HCT116 (cell line): ENCODE results near the gene GPATCH8. TPM values are rescaled to one million over a fixed set of nuclear protein-coding genes. Genes with fewer than 3 reads are reported as not detected.

Source experiments
- ATAC-seq: fragments of 200-7000 bp; cut with Tn5 transposase; 2 replicates; pipeline ENCODE4 v1.9.1; 2020; ENCODE audit warnings: mild to moderate bottlenecking, moderate library complexity
- BruUV-seq: library from RNA; stranded (reverse); fragments of 400-500 nt; replicated peaks from 2 replicates; lab custom pipeline; 2021; lab: Mats Ljungman, UMichigan
- CTCF ChIA-PET: fragments of 300-600 bp; sonication (Branson Sonifier 250); formaldehyde crosslinking; loops from one replicate; lab custom pipeline; 2021; ENCODE audit warnings: antibody characterized with exemption; lab: Charles Lee
- POLR2A ChIA-PET: fragments of 300-600, 350-600 bp; sonication (Branson Sonifier 250); formaldehyde crosslinking; loops from one replicate; lab custom pipeline; 2021; ENCODE audit warnings: antibody characterized with exemption; lab: Charles Lee
- RAD21 ChIA-PET, 2 experiments: fragments of 300-600 bp; sonication (Branson Sonifier 250); formaldehyde crosslinking; loops; one replicate each; lab custom pipeline; 2023; ENCODE audit warnings: low total read pairs in 2 of 2; ENCODE audit not compliant: uncharacterized antibody in 2 of 2, unreplicated experiment in 2 of 2, low non-redundant PET in 1 of 2; lab: Charles Lee
- DNase-seq: peaks from one replicate; pipeline ENCODE4 v3.0.0-alpha.2; 2010; ENCODE audit warnings: low read depth, low spot score
- H2AFZ ChIP-seq: fragments of 200-600 bp; shearing (Covaris generic), sonication (generic); 2 replicates; pipeline ENCODE4 v1.6.1; 2017; ENCODE audit warnings: low read depth, mixed run types, mixed read lengths, antibody characterized with exemption, low read length; ENCODE audit not compliant: poor library complexity, severe bottlenecking
- H3K27ac ChIP-seq: 2 replicates; pipeline ENCODE4 v1.5.1; 2012; ENCODE audit warnings: low read depth, low read length
- H3K27me3 ChIP-seq: fragments of 200-600 bp; sonication (generic); 2 replicates; pipeline ENCODE4 v1.6.1; 2016; ENCODE audit warnings: mixed run types, low read length, mixed read lengths; ENCODE audit not compliant: insufficient read depth
- H3K36me3 ChIP-seq, 2 experiments: fragments of 200-500 bp in 1 of 2; fragments of 200-600 bp in 1 of 2; sonication (Bioruptor generic) in 1 of 2; sonication (generic) in 1 of 2; 2 replicates each; pipeline versions ENCODE4 v1.5.1 to v1.6.1; 2014 to 2016; ENCODE audit warnings: low read length in 2 of 2, inconsistent platforms in 1 of 2, mixed read lengths in 1 of 2, mixed run types in 1 of 2; ENCODE audit not compliant: insufficient read depth in 2 of 2, control insufficient read depth in 1 of 2
- H3K4me1 ChIP-seq, 2 experiments: fragments of 200-600 bp in 1 of 2; sonication (generic) in 1 of 2; 2 replicates each; pipeline versions ENCODE4 v1.5.1 to v1.6.1; 2012 to 2017; ENCODE audit warnings: low read length in 2 of 2, inconsistent platforms in 1 of 2, mild to moderate bottlenecking in 1 of 2, mixed read lengths in 1 of 2, mixed run types in 1 of 2, moderate library complexity in 1 of 2; ENCODE audit not compliant: insufficient read depth in 2 of 2, control insufficient read depth in 1 of 2
- H3K4me2 ChIP-seq: fragments of 200-600 bp; sonication (generic); 2 replicates; pipeline ENCODE4 v1.6.1; 2017; ENCODE audit warnings: mixed run types, low read length, mixed read lengths
- H3K4me3 ChIP-seq, 2 experiments: fragments of 200-600 bp in 1 of 2; sonication (generic) in 1 of 2; replicated peaks in 1 of 2; 2 replicates each; pipeline ENCODE4 v1.5.1; 2011 to 2016; ENCODE audit warnings: low read length in 2 of 2, control low read depth in 1 of 2, low read depth in 1 of 2, mild to moderate bottlenecking in 1 of 2, mixed read lengths in 1 of 2, mixed run types in 1 of 2
- H3K79me2 ChIP-seq: fragments of 200-600 bp; sonication (generic); 2 replicates; pipeline ENCODE4 v1.6.1; 2017; ENCODE audit warnings: mild to moderate bottlenecking, mixed run types, low read length, moderate library complexity, mixed read lengths; ENCODE audit not compliant: insufficient read depth
- H3K9ac ChIP-seq: fragments of 200-600 bp; sonication (generic); 2 replicates; pipeline ENCODE4 v1.6.1; 2016; ENCODE audit warnings: low read length, mixed read lengths
- H3K9me2 ChIP-seq: fragments of 200-600 bp; sonication (generic), shearing (Covaris generic); 2 replicates; pipeline ENCODE4 v1.6.1; 2017; ENCODE audit warnings: mixed run types, mild to moderate bottlenecking, moderate library complexity; ENCODE audit not compliant: insufficient read depth
- H3K9me3 ChIP-seq, 2 experiments: fragments of 200-500 bp in 1 of 2; fragments of 200-600 bp in 1 of 2; sonication (Bioruptor generic) in 1 of 2; sonication (generic) in 1 of 2; 2 replicates each; pipeline ENCODE4 v1.6.1; 2014 to 2017; ENCODE audit warnings: low read length in 2 of 2, mixed read lengths in 2 of 2, inconsistent platforms in 1 of 2, low read depth in 1 of 2, mild to moderate bottlenecking in 1 of 2, mixed run types in 1 of 2, moderate library complexity in 1 of 2; ENCODE audit not compliant: control insufficient read depth in 1 of 2, insufficient read depth in 1 of 2
- H4K20me1 ChIP-seq: fragments of 200-600 bp; sonication (generic), shearing (Covaris generic); 2 replicates; pipeline ENCODE4 v1.6.1; 2017; ENCODE audit warnings: mixed run types, mild to moderate bottlenecking, moderate library complexity; ENCODE audit not compliant: insufficient read depth
- ATF3 ChIP-seq: IDR thresholded peaks from 2 replicates; pipeline ENCODE4 v1.6.1; 2012
- EZH2 ChIP-seq: fragments of 200-600 bp; sonication (generic); IDR thresholded peaks from 2 replicates; pipeline ENCODE4 v1.6.1; 2017; ENCODE audit warnings: antibody characterized with exemption, mixed run types
- EZH2phosphoT487 ChIP-seq: fragments of 200-600 bp; IDR thresholded peaks from 2 replicates; pipeline ENCODE4 v1.6.1; 2018; ENCODE audit warnings: antibody characterized with exemption, borderline replicate concordance
- JUND ChIP-seq: IDR thresholded peaks from 2 replicates; pipeline ENCODE4 v1.6.1; 2012
- MAX ChIP-seq: IDR thresholded peaks from 2 replicates; pipeline ENCODE4 v1.6.1; 2012
- RAD21 ChIP-seq: IDR thresholded peaks from 2 replicates; pipeline ENCODE4 v1.6.1; 2012; ENCODE audit warnings: low read depth, mild to moderate bottlenecking
- SIN3A ChIP-seq: IDR thresholded peaks from 2 replicates; pipeline ENCODE4 v1.6.1; 2012; ENCODE audit warnings: low read depth
- SRF ChIP-seq: IDR thresholded peaks from 2 replicates; pipeline ENCODE4 v1.6.1; 2012; ENCODE audit warnings: low read depth
- ZBTB33 ChIP-seq: IDR thresholded peaks from 2 replicates; pipeline ENCODE4 v1.6.1; 2011; ENCODE audit warnings: mild to moderate bottlenecking, low read length, moderate library complexity; ENCODE audit not compliant: insufficient replicate concordance; ENCODE audit errors: extremely low read depth
- ZFX ChIP-seq: fragments of 450-650 bp; IDR thresholded peaks from 2 replicates; pipeline ENCODE4 v1.6.1; 2017
- ZNF274 ChIP-seq: fragments of 200-500 bp; sonication (Bioruptor generic); IDR thresholded peaks from 2 replicates; pipeline ENCODE4 v1.6.1; 2014; ENCODE audit warnings: mild to moderate bottlenecking, low read depth, low read length, inconsistent platforms
- intact Hi-C: fragments of 100-400 bp; cut with micrococcal nuclease; formaldehyde crosslinking; loops from 2 replicates; pipeline ENCODE4 v1.10.0; 2022
- total RNA-seq: library from RNA; stranded (reverse); gene quantifications from one replicate; pipeline ENCODE4 v1.2.1, GENCODE V29; 2021; ENCODE audit not compliant: unreplicated experiment

GPATCH8 gene
- total RNA-seq, 1 experiment from 2014 or later = 28.7 TPM

GRCh38 chr17:44464037-44464436 is 39.2 kb downstream of the GPATCH8 start:
- DNase-seq = no peak
- Histone ChIP-seq H3K4me1 (no peaks in the 10 kb centered on the region), H3K79me2 (peaks cover 66% of the 10 kb centered on the region), H3K9me2 (no peaks in the 10 kb centered on the region), H3K4me3 (no peak overlapping the region), H3K36me3 (no peaks in the 10 kb centered on the region), H3K27ac (no peak overlapping the region), H3K9ac (no peak overlapping the region), H3K9me3 (no peaks in the 10 kb centered on the region; a peak in 1 of 4 replicates), H4K20me1 (peaks cover 13% of the 10 kb centered on the region), H3K4me2 (no peak overlapping the region), H3K27me3 (no peaks in the 10 kb centered on the region), H2AFZ (no peak overlapping the region)
- intact Hi-C loops = no loop called here
- no peak for ATAC-seq
- no TSS peak for BruUV-seq
- ChIA-PET RAD21 (interaction anchor here in 1 of 2 experiments (0.5 kb wide), 1 partner anchor 69 kb away, joined by 5 read pairs; no protein-coding TSS in a partner anchor), CTCF (no interaction called here), POLR2A (interaction anchor here (0.6 kb wide), 1 partner anchor 493 kb away, joined by 3 read pairs; no protein-coding TSS in a partner anchor)
- no peak for TF ChIP-seq RAD21
- TF ChIP-seq ZNF274 = no peak
- no peak for TF ChIP-seq EZH2

GRCh38 chr17:44451832-44452231 is 51.4 kb downstream of the GPATCH8 start:
- H3K9ac ChIP-seq = no peak overlapping the region
- H2AFZ ChIP-seq = no peak overlapping the region
- ATAC-seq = no peak
- H3K36me3 ChIP-seq = no peaks in the 10 kb centered on the region
- peaks cover 0 to under 1% of the 10 kb centered on the region in 2 experiments; a peak in 2 of 4 replicates for H3K4me1 ChIP-seq
- H3K9me2 ChIP-seq = no peaks in the 10 kb centered on the region
- peaks cover 18% of the 10 kb centered on the region for H3K79me2 ChIP-seq
- ChIA-PET CTCF (no interaction called here), RAD21 (no interaction called here), POLR2A (no interaction called here)
- no peak overlapping the region for H3K27ac ChIP-seq
- H3K27me3 ChIP-seq = no peaks in the 10 kb centered on the region
- H3K4me2 ChIP-seq = no peak overlapping the region
- H3K4me3 ChIP-seq = no peak overlapping the region
- no TSS peak for BruUV-seq
- TF ChIP-seq EZH2phosphoT487 = no peak
- TF ChIP-seq RAD21 = no peak
- TF ChIP-seq SIN3A = no peak
- TF ChIP-seq SRF = no peak
- TF ChIP-seq ZBTB33 = no peak
- TF ChIP-seq ATF3 = no peak
- no peak for TF ChIP-seq MAX
- TF ChIP-seq ZFX = no peak
- TF ChIP-seq JUND = no peak
- no peaks in the 10 kb centered on the region for H4K20me1 ChIP-seq
- no peaks in the 10 kb centered on the region for H3K9me3 ChIP-seq
- intact Hi-C loops = no loop called here
- no peak for DNase-seq
